ENCODE data around the gene DOP1A. TPM values are rescaled to one million over a fixed set of nuclear protein-coding genes. Genes with fewer than 3 reads are reported as not detected.

The DOP1A gene
- polyA plus RNA-seq, 1 of the 3 experiments (the other 2 are of a cell fraction), result 3.4 TPM

- no peak overlapping the region for H3K27ac ChIP-seq (ENCODE audit: low read depth in 2 of 2, low read length in 1 of 2)
- H3K4me3 ChIP-seq (ENCODE audit: low read depth in 2 of 2, low read length in 1 of 2), result no peak overlapping the region
- no peak overlapping the region for H3K9ac ChIP-seq
- DNase-seq, result no peak
- H3K4me1 ChIP-seq (ENCODE audit: control insufficient read depth in 1 of 2, insufficient read depth in 2 of 2, low read depth in 1 of 2, low read length in 1 of 2), result peaks cover 0 to 4% of the 10 kb centered on the region in 2 experiments; a peak in 2 of 4 replicates
- H3K79me2 ChIP-seq (ENCODE audit: insufficient read depth), result no peaks in the 10 kb centered on the region
- no peak overlapping the region for H3K4me2 ChIP-seq
- over 99% methylated on average over 3 of the region's 3 CpGs for WGBS (ENCODE audit: low lambda C conversion rate)
- CTCF ChIA-PET, result interaction anchor here (0.6 kb wide), 1 partner anchor 246 kb away, joined by 4 read pairs; no protein-coding TSS in a partner anchor
- POLR2A ChIA-PET, result no interaction called here
- TF ChIP-seq, protein P1, sequence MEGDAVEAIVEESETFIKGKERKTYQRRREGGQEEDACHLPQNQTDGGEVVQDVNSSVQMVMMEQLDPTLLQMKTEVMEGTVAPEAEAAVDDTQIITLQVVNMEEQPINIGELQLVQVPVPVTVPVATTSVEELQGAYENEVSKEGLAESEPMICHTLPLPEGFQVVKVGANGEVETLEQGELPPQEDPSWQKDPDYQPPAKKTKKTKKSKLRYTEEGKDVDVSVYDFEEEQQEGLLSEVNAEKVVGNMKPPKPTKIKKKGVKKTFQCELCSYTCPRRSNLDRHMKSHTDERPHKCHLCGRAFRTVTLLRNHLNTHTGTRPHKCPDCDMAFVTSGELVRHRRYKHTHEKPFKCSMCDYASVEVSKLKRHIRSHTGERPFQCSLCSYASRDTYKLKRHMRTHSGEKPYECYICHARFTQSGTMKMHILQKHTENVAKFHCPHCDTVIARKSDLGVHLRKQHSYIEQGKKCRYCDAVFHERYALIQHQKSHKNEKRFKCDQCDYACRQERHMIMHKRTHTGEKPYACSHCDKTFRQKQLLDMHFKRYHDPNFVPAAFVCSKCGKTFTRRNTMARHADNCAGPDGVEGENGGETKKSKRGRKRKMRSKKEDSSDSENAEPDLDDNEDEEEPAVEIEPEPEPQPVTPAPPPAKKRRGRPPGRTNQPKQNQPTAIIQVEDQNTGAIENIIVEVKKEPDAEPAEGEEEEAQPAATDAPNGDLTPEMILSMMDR (IDR thresholded peaks at IDR 0.05), result no peak
- TF ChIP-seq RXRA (IDR thresholded peaks at IDR 0.05; ENCODE audit: borderline replicate concordance, low read depth), result no peak
- no peak for TF ChIP-seq RFX5 (IDR thresholded peaks at IDR 0.05; ENCODE audit: low read length)
- TF ChIP-seq, protein P2, sequence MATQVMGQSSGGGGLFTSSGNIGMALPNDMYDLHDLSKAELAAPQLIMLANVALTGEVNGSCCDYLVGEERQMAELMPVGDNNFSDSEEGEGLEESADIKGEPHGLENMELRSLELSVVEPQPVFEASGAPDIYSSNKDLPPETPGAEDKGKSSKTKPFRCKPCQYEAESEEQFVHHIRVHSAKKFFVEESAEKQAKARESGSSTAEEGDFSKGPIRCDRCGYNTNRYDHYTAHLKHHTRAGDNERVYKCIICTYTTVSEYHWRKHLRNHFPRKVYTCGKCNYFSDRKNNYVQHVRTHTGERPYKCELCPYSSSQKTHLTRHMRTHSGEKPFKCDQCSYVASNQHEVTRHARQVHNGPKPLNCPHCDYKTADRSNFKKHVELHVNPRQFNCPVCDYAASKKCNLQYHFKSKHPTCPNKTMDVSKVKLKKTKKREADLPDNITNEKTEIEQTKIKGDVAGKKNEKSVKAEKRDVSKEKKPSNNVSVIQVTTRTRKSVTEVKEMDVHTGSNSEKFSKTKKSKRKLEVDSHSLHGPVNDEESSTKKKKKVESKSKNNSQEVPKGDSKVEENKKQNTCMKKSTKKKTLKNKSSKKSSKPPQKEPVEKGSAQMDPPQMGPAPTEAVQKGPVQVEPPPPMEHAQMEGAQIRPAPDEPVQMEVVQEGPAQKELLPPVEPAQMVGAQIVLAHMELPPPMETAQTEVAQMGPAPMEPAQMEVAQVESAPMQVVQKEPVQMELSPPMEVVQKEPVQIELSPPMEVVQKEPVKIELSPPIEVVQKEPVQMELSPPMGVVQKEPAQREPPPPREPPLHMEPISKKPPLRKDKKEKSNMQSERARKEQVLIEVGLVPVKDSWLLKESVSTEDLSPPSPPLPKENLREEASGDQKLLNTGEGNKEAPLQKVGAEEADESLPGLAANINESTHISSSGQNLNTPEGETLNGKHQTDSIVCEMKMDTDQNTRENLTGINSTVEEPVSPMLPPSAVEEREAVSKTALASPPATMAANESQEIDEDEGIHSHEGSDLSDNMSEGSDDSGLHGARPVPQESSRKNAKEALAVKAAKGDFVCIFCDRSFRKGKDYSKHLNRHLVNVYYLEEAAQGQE (IDR thresholded peaks at IDR 0.05; ENCODE audit: low read depth, low read length), result no peak
- TF ChIP-seq EP300 (IDR thresholded peaks at IDR 0.05; ENCODE audit: borderline replicate concordance in 1 of 2, low read depth in 1 of 2, low read length in 1 of 2), result no peak
- no peak for TF ChIP-seq ZBTB33 (IDR thresholded peaks at IDR 0.05; ENCODE audit: borderline replicate concordance, low read depth)
- TF ChIP-seq POLR2AphosphoS5 (IDR thresholded peaks at IDR 0.05; ENCODE audit: low read depth, low read length), result no peak
- TF ChIP-seq PBX3 (IDR thresholded peaks at IDR 0.05), result no peak
- no peak for TF ChIP-seq GABPA (IDR thresholded peaks at IDR 0.05; ENCODE audit: low read depth)
- no peak for TF ChIP-seq CHD2 (IDR thresholded peaks at IDR 0.05; ENCODE audit: low read length, partially characterized antibody)
- peaks cover 26 to 62% of the 10 kb centered on the region in 2 experiments for H3K36me3 ChIP-seq (replicated peaks in 1 of 2; ENCODE audit: control insufficient read depth in 1 of 2, insufficient read depth in 2 of 2, low read length in 1 of 2)
- no peaks in the 10 kb centered on the region for H4K20me1 ChIP-seq (ENCODE audit: insufficient read depth)
- H3F3A ChIP-seq (replicated peaks; ENCODE audit: insufficient read depth), result no peaks in the 10 kb centered on the region
- H3K9me3 ChIP-seq, result no peaks in the 10 kb centered on the region
- H3K9me2 ChIP-seq, result no peaks in the 10 kb centered on the region
- H2AFZ ChIP-seq (ENCODE audit: low read depth), result no peak overlapping the region
- no peaks in the 10 kb centered on the region for H3K27me3 ChIP-seq (ENCODE audit: insufficient read depth)
Measured at GRCh38 chr6:83132121-83132520, 64.7 kb downstream of the DOP1A start.

Data from SK-N-SH (cell line).